ELR (cell line): ENCODE measurements around the gene ACKR2.

Experiments
- DNase-seq: peaks from one replicate; pipeline ENCODE4 v3.0.0-alpha.2; 2015; ENCODE audit warnings: low read depth

ACKR2 gene

GRCh38 chr3:42864321-42864950 lies 55.2 kb downstream of the ACKR2 start:
- no peak for DNase-seq

DNA sequence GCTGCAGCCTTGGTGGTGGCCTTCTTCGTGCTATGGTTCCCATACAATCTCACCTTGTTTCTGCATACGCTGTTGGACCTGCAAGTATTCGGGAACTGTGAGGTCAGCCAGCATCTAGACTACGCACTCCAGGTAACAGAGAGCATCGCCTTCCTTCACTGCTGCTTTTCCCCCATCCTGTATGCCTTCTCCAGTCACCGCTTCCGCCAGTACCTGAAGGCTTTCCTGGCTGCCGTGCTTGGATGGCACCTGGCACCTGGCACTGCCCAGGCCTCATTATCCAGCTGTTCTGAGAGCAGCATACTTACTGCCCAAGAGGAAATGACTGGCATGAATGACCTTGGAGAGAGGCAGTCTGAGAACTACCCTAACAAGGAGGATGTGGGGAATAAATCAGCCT lies 56.0 kb downstream of the ACKR2 start:
- DNase-seq = no peak

DNA sequence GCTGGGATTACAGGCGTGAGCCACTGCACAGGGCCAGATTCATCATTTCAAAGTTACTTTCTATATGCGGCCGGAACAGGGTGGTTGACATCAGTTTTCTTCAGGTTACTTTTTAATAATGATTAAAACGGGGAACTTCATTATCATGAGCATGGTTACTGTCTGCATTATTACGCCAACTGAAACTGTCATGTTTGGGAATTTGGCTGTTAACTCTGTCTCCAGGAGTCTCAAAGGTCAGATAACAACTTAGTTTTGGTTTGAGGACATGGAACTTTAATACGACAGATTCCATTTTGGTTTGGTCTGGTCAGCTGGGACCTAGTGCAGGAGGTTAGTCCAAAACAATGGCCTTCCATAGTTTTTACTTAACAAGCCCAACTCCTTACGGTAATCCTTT lies 57.9 kb downstream of the ACKR2 start:
- DNase-seq = no peak

- no peak for DNase-seq
Measured at GRCh38 chr3:42868841-42869240, 59.6 kb downstream of the ACKR2 start.

GRCh38 chr3:42871592-42872196 lies 62.4 kb downstream of the ACKR2 start:
- DNase-seq = no peak

GRCh38 chr3:42872718-42873117 lies 63.5 kb downstream of the ACKR2 start:
- DNase-seq = no peak

DNA sequence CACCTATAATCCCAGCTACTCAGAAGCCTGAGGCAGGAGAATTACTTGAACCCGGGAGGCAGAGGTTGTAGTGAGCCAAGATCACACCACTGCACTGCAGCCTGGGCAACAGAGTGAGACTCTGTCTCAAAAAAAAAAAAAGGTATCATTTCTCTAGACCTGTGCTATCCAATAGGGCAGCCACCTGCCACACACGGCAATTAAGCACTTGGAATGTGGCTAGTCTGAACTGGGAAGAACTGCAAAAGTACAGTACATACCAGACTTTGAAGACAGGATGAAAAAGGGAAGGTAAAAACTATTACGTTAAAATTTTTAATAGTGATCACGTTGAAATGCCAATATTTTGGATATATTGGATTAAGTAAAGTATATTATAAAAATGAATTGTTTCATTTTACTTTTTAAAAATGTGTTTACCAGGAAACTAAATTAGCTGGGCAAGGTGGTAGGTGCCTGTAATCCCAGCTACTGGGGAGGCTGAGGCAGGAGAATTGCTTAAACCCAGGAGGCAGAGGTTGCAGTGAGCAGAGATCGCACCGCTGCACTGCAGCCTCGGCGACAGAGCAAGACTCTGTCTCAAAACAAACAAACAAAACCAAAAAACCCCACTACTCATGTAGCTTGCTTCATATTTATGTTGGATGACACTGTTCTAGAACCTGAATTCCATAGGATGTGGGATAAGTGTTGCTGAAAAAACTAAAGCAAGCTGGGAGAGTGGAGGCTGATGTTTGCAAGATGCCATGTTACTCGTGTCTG lies 64.2 kb downstream of the ACKR2 start:
- DNase-seq = no peak

DNA sequence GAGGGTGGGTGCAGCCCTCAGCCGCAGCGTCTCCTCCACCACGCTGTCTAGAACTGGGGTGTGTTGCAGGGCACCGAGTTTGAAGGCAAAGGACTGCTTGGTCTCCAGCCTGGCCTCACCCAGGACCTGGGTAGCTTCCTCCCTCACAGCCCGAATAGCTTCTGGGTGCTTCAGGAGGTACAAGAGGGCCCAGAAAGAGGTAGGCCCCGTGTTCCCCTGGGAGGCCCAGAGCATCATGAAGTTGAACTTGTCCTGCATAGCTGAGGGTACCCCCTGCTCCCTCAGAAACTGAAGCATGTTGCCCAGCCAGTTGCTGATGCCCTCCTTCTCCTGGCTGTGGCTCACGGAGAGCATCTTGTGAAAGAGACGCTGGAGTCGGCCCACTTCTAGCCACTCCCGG lies 65.5 kb downstream of the ACKR2 start:
- no peak for DNase-seq

DNA sequence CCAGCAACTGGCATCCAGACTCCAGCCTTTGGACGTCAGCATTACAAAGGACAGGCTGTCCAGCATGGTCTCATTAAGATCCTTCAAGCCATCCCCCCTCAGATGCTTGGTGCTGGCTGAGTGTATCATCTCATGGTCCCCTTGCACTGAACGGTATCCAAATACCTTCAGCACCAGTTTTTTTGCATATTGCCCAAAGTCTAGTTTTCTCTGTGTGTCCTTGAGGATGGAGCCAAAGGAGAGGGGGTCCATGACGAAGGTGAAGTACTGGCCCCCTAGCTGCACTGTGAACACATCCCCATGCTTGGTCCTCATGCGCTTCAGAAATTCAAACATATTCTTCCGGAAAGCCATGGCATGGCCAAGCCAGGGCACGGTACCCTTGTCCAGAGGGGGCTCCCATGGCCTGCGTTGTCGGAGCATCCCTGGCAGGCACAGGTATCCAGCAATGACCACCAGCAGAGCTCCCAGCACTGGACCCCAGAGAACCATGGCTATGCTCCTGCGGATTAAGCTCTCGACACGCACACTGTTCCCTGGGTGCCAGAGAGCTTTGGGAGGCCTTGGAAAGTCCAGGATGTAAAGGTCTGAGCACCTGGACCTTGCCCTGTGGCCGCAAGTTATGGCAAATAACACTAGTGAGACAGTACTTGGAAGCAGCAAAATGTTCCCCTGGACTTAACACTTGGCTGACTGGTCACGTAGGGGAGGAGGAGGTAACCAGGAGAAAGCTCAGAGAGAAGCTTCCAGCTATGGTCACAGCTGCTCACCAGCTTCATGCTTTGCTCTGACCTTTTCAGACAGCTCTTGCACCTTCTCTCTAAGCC lies 66.3 kb downstream of the ACKR2 start, which contains the start of gene CYP8B1:
TSS of gene CYP8B1 (minus strand) at position 555 of the 827 bp plus-strand sequence. CDS start at position 492, 63 bp downstream.
- DNase-seq = no peak

DNA sequence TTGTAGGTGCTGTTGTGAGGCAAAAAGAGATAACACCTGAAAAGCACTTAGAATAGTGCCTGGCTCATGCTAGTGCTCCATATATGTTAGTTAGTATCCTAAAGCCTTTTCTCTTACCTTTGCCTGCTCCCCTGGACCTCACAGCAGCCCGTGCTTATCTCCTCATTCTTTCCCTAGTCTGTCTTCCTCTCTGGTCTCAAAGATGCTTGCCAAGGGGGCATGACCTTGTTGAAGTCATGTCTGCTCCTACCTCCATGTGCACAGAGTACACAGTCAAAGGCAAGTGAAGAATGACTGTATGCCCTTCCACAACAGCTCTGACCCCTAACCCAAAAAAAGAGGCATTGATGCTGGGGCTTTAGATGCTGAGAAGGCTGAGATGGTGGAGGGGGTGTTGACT lies 67.2 kb downstream of the ACKR2 start:
- DNase-seq = no peak

- no peak for DNase-seq
Measured at GRCh38 chr3:42876940-42877720, 67.9 kb downstream of the ACKR2 start.

GRCh38 chr3:42877881-42878280 lies 68.6 kb downstream of the ACKR2 start:
- no peak for DNase-seq

DNA sequence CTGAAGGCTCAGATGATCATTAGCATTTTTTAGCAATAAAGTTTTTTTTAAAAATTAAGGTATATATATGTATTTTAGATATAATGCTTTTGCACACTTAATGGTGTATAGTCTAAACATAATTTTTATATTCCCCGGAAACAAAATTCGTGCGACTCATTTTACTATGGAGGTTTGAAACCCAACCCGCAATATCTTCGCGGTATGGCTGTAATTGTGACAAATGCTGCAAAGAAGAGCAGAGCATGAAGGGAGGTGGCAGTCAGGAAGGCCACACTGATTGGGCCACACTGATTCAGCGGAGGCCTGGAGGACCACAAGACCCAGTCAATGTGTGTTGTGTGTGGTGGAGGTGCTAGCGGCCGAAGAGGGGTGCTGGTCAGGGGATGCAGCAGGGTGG lies 70.9 kb downstream of the ACKR2 start:
- DNase-seq = no peak

- peak; percentile 86 for DNase-seq
Measured at GRCh38 chr3:42880601-42881451, 71.6 kb downstream of the ACKR2 start.

DNA sequence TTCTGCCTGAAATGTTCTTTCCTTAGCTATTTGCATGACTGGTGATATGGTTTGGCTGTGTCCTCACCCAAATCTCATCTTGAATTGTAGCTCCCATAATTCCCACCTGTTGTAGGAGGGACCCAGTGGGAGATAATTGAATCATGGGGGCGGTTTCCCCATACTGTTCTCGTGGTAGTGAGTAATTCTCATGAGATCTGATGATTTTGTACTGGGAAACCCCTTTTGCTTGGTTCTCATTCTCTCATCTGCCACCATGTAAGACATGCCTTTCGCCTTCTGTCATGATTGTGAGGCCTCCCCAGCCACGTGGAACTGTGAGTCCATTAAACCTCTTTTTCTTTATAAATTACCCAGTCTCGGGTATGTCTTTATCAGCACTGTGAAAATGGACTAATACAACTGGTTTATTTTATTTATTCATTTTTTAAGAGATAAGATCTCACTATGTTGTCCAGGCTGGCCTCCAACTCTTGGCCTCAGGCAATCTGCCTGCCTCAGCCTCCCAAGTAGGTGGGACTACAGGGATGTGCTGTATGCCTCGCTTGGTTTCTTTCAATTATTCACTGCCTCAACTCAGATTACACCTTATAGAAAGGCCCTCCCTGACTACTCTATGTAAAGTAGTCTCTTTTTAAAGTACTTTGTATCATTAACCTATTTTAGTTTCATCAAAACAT lies 74.1 kb downstream of the ACKR2 start:
- peak; percentile 5 for DNase-seq

GRCh38 chr3:42884324-42884723 lies 75.1 kb downstream of the ACKR2 start:
- DNase-seq = no peak

DNA sequence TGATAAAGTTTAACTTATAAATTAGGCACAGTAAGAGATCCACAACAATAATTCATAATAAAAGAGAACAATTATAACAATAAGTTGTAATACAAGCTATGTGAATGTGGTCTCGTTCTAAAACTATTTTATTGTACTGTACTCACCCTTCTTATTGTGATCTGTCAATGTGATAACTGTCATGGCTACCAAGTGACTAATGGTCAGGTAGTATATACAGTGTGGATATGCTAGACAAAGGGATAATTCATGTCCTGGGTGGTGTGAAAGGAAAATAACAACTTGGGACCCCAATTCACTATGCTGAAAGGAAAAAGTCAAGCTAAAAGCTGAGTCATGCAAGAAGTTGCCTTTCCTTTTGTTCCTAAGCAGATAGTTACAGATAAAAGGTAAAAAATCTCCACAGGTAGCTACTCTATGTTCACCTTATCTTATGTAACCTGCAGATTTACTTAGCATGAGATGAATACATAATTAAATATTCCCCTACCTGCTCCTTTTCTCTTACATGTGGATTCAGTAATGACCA lies 77.1 kb downstream of the ACKR2 start:
- no peak for DNase-seq

DNA sequence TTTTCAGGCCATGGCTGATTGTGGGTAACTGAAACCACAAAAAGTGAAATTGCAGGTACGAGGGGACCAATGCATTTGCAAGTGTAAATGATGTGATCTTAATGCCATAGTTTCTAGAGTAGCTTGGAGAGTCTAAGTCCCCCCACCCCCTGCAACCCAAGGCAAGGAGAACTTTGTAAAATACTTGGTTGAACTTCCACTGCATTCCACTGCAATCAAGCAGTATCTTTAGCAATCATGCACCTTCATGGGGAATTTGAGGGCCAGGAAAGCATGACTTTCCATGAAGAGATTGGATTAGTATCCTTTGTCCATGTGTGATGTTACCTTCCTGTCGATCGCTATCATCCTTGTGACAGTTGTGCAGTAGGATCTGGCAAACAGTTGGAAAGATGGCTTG lies 77.8 kb downstream of the ACKR2 start:
- DNase-seq = no peak

- DNase-seq = no peak
Measured at GRCh38 chr3:42891042-42891441, 81.8 kb downstream of the ACKR2 start.

GRCh38 chr3:42892169-42892568 lies 82.9 kb downstream of the ACKR2 start:
- DNase-seq = peak; percentile 10
